ENCODE measurements around the gene FBXL7.

Gene FBXL7

DNA sequence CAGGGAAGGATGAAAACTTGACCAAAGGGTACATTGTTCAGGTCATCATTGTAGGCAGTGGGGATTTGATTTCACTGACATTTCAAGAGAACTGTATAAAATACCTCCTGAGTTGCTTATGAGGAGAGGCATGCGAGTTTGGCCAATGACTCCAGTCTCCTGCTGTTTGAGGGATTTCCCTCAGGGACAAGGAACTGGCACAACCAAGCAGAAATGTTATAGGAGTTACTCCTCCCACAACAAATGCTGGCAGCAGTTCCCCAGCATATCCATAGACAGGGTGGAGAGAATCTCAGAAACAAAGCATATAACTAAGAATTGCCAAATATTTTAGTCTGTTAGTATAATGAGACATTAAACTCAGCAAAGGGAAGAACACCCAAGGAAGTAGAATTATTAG is 47.2 kb upstream of the FBXL7 start:
- Histone ChIP-seq H4K20me1 (ENCODE audit: insufficient read depth, low read length) (no peaks in the 10 kb centered on the region), H3K27me3 (ENCODE audit: low read depth, low read length) (no peaks in the 10 kb centered on the region), H3K4me3 (ENCODE audit: low read length) (no peak overlapping the region), H3K9ac (ENCODE audit: low read length) (no peak overlapping the region), H3K27ac (ENCODE audit: low read length) (no peak overlapping the region), H3K4me2 (ENCODE audit: low read length) (no peak overlapping the region), H3K79me2 (ENCODE audit: low read length) (no peaks in the 10 kb centered on the region), H2AFZ (ENCODE audit: low read depth, low read length) (no peak overlapping the region), H3K9me3 (ENCODE audit: insufficient read depth, low read length) (no peaks in the 10 kb centered on the region), H3K36me3 (replicated peaks; ENCODE audit: low read depth, low read length) (no peaks in the 10 kb centered on the region), H3K4me1 (ENCODE audit: low read length) (no peaks in the 10 kb centered on the region)
- TF ChIP-seq, protein P1, sequence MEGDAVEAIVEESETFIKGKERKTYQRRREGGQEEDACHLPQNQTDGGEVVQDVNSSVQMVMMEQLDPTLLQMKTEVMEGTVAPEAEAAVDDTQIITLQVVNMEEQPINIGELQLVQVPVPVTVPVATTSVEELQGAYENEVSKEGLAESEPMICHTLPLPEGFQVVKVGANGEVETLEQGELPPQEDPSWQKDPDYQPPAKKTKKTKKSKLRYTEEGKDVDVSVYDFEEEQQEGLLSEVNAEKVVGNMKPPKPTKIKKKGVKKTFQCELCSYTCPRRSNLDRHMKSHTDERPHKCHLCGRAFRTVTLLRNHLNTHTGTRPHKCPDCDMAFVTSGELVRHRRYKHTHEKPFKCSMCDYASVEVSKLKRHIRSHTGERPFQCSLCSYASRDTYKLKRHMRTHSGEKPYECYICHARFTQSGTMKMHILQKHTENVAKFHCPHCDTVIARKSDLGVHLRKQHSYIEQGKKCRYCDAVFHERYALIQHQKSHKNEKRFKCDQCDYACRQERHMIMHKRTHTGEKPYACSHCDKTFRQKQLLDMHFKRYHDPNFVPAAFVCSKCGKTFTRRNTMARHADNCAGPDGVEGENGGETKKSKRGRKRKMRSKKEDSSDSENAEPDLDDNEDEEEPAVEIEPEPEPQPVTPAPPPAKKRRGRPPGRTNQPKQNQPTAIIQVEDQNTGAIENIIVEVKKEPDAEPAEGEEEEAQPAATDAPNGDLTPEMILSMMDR (IDR thresholded peaks at IDR 0.05; ENCODE audit: low read depth, low read length) = no peak
- TF ChIP-seq EZH2phosphoT487 (IDR thresholded peaks at IDR 0.05; ENCODE audit: low read depth) = no peak

DNA sequence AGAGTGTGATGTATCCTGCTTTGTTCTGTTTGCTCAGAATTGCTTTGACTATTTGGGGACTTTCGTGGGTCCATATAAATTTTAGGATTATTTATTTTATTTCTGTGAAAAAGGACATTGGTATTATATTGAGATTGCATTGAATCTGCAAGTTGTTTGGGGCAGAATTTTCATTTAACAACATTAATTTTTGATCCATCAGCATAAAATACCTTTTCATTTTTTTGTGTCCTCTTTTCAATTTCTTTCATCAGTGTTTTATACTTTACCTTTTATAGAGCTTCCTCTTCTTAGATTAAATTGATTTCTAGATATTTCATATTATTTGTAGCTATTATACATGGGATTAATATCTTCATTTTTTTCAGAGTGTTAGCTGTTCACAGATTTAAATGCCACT is 40.8 kb upstream of the FBXL7 start:
- no peak overlapping the region for H2AFZ ChIP-seq (ENCODE audit: low read depth, low read length)
- H3K4me2 ChIP-seq (ENCODE audit: low read length) = no peak overlapping the region
- H3K79me2 ChIP-seq (ENCODE audit: low read length) = no peaks in the 10 kb centered on the region
- H3K9me3 ChIP-seq (ENCODE audit: insufficient read depth, low read length) = no peaks in the 10 kb centered on the region
- TF ChIP-seq, protein P1 (IDR thresholded peaks at IDR 0.05; ENCODE audit: low read depth, low read length) = no peak
- no peak for TF ChIP-seq EZH2phosphoT487 (IDR thresholded peaks at IDR 0.05; ENCODE audit: low read depth)
- H3K9ac ChIP-seq (ENCODE audit: low read length) = no peak overlapping the region
- no peaks in the 10 kb centered on the region for H3K27me3 ChIP-seq (ENCODE audit: low read depth, low read length)
- H3K4me1 ChIP-seq (ENCODE audit: low read length) = no peaks in the 10 kb centered on the region
- no peak overlapping the region for H3K27ac ChIP-seq (ENCODE audit: low read length)
- no peaks in the 10 kb centered on the region for H4K20me1 ChIP-seq (ENCODE audit: insufficient read depth, low read length)
- no peak overlapping the region for H3K4me3 ChIP-seq (ENCODE audit: low read length)
- H3K36me3 ChIP-seq (replicated peaks; ENCODE audit: low read depth, low read length) = no peaks in the 10 kb centered on the region

DNA sequence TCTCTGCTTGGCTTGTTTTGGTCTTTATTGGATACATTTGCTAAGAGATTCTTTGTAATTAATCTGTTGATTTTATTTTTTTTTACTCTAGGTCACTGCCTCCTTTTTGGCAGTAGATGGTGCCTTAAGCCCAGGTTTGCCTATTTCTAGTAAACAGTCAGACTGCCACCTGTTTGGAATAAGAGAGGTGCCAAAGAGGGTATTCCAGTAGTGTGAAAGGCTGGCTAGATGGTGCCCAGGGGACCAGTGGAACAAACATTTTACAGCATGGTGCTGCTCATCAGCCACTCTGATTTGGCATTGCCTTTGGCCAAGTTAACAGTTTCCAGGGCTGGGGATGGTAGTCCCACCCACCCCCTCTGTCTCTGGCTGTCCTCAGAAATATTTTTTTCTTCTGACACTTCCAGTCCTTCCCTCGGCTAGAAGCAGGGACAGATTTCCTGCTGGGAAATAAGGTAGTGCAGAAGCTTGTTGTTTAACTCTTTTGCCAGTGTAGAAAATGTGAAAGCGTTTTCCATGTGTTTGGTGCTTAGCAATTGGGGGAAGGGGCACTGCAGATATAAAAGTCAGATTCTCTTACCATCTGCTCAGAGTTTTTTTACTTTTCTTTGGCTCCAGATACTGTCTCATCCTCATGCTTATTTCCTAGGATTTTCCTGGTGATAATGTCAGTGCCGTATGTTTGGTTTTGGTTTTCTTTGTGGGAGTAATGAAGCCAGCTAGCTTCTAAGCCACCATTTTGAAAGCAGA is 36.6 kb upstream of the FBXL7 start:
- Histone ChIP-seq H2AFZ (ENCODE audit: low read depth, low read length) (no peak overlapping the region), H3K9me3 (ENCODE audit: insufficient read depth, low read length) (no peaks in the 10 kb centered on the region), H3K4me1 (ENCODE audit: low read length) (no peaks in the 10 kb centered on the region), H3K79me2 (ENCODE audit: low read length) (no peaks in the 10 kb centered on the region), H4K20me1 (ENCODE audit: insufficient read depth, low read length) (no peaks in the 10 kb centered on the region), H3K9ac (ENCODE audit: low read length) (no peak overlapping the region), H3K4me3 (ENCODE audit: low read length) (no peak overlapping the region), H3K4me2 (ENCODE audit: low read length) (no peak overlapping the region), H3K27ac (ENCODE audit: low read length) (no peak overlapping the region), H3K27me3 (ENCODE audit: low read depth, low read length) (no peaks in the 10 kb centered on the region), H3K36me3 (replicated peaks; ENCODE audit: low read depth, low read length) (no peaks in the 10 kb centered on the region)
- TF ChIP-seq, protein P1 (IDR thresholded peaks at IDR 0.05; ENCODE audit: low read depth, low read length) = no peak
- TF ChIP-seq EZH2phosphoT487 (IDR thresholded peaks at IDR 0.05; ENCODE audit: low read depth) = no peak

DNA sequence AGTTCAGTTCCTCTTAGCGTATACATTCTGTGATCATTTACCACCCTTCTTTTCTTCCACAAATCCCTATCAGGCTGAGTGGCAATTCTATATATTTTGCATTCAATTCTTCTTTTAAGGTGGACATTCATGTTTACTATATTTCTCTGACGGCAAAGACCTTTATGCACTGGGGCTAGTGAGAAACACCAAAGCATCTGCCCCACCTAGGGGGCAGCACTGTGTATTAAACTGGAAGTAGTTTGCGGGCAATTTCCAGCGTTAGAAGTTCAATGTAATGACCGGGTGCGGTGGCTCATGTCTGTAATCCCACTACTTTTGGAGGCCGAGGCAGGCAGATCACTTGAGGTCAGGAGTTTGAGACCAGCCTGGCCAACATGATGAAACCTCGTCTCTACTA is 27.9 kb upstream of the FBXL7 start:
- H3K4me2 ChIP-seq (ENCODE audit: low read length) = no peak overlapping the region
- H4K20me1 ChIP-seq (ENCODE audit: insufficient read depth, low read length) = no peaks in the 10 kb centered on the region
- no peak overlapping the region for H3K27ac ChIP-seq (ENCODE audit: low read length)
- H2AFZ ChIP-seq (ENCODE audit: low read depth, low read length) = no peak overlapping the region
- no peak for TF ChIP-seq EZH2phosphoT487 (IDR thresholded peaks at IDR 0.05; ENCODE audit: low read depth)
- TF ChIP-seq, protein P1 (IDR thresholded peaks at IDR 0.05; ENCODE audit: low read depth, low read length) = no peak
- H3K9ac ChIP-seq (ENCODE audit: low read length) = no peak overlapping the region
- H3K36me3 ChIP-seq (replicated peaks; ENCODE audit: low read depth, low read length) = no peaks in the 10 kb centered on the region
- H3K9me3 ChIP-seq (ENCODE audit: insufficient read depth, low read length) = no peaks in the 10 kb centered on the region
- H3K4me1 ChIP-seq (ENCODE audit: low read length) = no peaks in the 10 kb centered on the region
- no peaks in the 10 kb centered on the region for H3K79me2 ChIP-seq (ENCODE audit: low read length)
- H3K27me3 ChIP-seq (ENCODE audit: low read depth, low read length) = no peaks in the 10 kb centered on the region
- no peak overlapping the region for H3K4me3 ChIP-seq (ENCODE audit: low read length)

All from OCI-LY3 (cell line).